NB4 (cell line): ENCODE results near the gene PLCB4.

Experiments used
- POLR2A ChIP-seq: IDR thresholded peaks from 2 replicates; pipeline ENCODE4 v1.6.1; 2011; ENCODE audit warnings: mild to moderate bottlenecking; ENCODE audit not compliant: insufficient read length; ENCODE audit errors: extremely low read depth
- TF ChIP-seq, protein P1 (sequence below): IDR thresholded peaks from one replicate; pipeline ENCODE4 v1.5.1; 2012; ENCODE audit warnings: low read depth, low read length
- TF ChIP-seq, protein P2 (sequence below): IDR thresholded peaks from 2 replicates; pipeline ENCODE4 v1.6.1; 2011; ENCODE audit warnings: low read depth, low read length

DNA sequence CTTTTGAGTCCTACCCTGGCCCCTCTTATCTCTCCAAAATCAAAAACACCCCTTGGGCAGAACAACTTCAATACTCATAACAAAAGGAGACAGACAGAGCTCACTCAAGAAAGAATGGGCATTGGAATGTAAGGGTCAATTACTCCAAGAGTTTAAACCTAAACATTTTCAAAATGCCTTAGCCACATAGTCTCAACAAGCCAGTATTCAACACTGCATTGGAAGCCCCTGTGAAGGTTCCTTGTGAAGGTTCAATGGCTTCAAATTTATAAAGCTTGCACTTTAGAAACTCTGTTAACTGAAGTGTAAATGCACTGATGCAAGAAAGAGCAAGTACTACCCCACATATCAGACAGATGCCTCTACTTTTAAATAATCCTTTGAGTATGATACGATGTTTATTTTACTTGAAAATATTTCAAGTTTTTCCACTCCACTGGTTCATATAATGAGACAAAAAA lies 306.4 kb downstream of the PLCB4 start:
- TF ChIP-seq, protein P1, sequence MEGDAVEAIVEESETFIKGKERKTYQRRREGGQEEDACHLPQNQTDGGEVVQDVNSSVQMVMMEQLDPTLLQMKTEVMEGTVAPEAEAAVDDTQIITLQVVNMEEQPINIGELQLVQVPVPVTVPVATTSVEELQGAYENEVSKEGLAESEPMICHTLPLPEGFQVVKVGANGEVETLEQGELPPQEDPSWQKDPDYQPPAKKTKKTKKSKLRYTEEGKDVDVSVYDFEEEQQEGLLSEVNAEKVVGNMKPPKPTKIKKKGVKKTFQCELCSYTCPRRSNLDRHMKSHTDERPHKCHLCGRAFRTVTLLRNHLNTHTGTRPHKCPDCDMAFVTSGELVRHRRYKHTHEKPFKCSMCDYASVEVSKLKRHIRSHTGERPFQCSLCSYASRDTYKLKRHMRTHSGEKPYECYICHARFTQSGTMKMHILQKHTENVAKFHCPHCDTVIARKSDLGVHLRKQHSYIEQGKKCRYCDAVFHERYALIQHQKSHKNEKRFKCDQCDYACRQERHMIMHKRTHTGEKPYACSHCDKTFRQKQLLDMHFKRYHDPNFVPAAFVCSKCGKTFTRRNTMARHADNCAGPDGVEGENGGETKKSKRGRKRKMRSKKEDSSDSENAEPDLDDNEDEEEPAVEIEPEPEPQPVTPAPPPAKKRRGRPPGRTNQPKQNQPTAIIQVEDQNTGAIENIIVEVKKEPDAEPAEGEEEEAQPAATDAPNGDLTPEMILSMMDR, result no peak
- TF ChIP-seq POLR2A, result no peak
- TF ChIP-seq, protein P2, sequence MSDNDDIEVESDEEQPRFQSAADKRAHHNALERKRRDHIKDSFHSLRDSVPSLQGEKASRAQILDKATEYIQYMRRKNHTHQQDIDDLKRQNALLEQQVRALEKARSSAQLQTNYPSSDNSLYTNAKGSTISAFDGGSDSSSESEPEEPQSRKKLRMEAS, result no peak
